MCF 10A (cell line): ENCODE data around the gene OR10D3. TPM values are rescaled to one million over a fixed set of nuclear protein-coding genes. Genes with fewer than 3 reads are reported as not detected.

Experiments used
- BruUV-seq: library from RNA; stranded (reverse); fragments of 400-500 nt; replicated peaks from 2 replicates; lab custom pipeline; 2021; lab: Mats Ljungman, UMichigan
- CTCF ChIA-PET: fragments of 300-600 bp; sonication (Branson Sonifier 250); formaldehyde crosslinking; extraction: SDS; loops from one replicate; lab custom pipeline; 2021; ENCODE audit warnings: antibody characterized with exemption, inconsistent platforms; lab: Yijun Ruan, JAX
- POLR2A ChIA-PET: fragments of 300-600, 350-650 bp; sonication (Branson Sonifier 250); formaldehyde crosslinking; extraction: SDS; loops from one replicate; lab custom pipeline; 2020; ENCODE audit warnings: antibody characterized with exemption, inconsistent platforms; lab: Yijun Ruan, JAX
- DNase-seq: peaks from one replicate; pipeline ENCODE4 v3.0.0-alpha.2; 2018; ENCODE audit not compliant: unreplicated experiment
- H3K27ac Mint-ChIP-seq: one replicate; pipeline ENCODE4 v1.8.0; 2022; ENCODE audit warnings: mild to moderate bottlenecking, low read depth, mixed read lengths; ENCODE audit not compliant: unreplicated experiment
- H3K27me3 Mint-ChIP-seq: one replicate; pipeline ENCODE4 v1.8.0; 2022; ENCODE audit warnings: mixed read lengths; ENCODE audit not compliant: insufficient read depth, unreplicated experiment
- H3K36me3 Mint-ChIP-seq: one replicate; pipeline ENCODE4 v1.8.0; 2022; ENCODE audit warnings: mild to moderate bottlenecking, moderate library complexity, mixed read lengths; ENCODE audit not compliant: insufficient read depth, unreplicated experiment
- H3K4me1 Mint-ChIP-seq: one replicate; pipeline ENCODE4 v1.8.0; 2022; ENCODE audit warnings: mixed read lengths; ENCODE audit not compliant: insufficient read depth, unreplicated experiment
- H3K4me3 Mint-ChIP-seq: one replicate; pipeline ENCODE4 v1.8.0; 2022; ENCODE audit warnings: mild to moderate bottlenecking, moderate library complexity, mixed read lengths; ENCODE audit not compliant: unreplicated experiment
- H3K9me3 Mint-ChIP-seq: one replicate; pipeline ENCODE4 v1.8.0; 2022; ENCODE audit warnings: mixed read lengths; ENCODE audit not compliant: unreplicated experiment
- intact Hi-C: fragments of 100-400 bp; cut with micrococcal nuclease; formaldehyde crosslinking; loops from 2 replicates; pipeline ENCODE4 v1.14.1; 2022
- total RNA-seq: library from RNA; stranded (reverse); gene quantifications from 2 replicates; pipeline ENCODE4 v1.2.3, GENCODE V29; 2022
- TF ChIP-seq, protein P1 (sequence below): fragments of 200-600 bp; IDR thresholded peaks from one replicate; pipeline ENCODE4 v1.8.0; 2022; ENCODE audit warnings: antibody characterized with exemption, mild to moderate bottlenecking; ENCODE audit not compliant: unreplicated experiment

The OR10D3 gene
- total RNA-seq, 1 experiment from 2014 or later: not detected

DNA sequence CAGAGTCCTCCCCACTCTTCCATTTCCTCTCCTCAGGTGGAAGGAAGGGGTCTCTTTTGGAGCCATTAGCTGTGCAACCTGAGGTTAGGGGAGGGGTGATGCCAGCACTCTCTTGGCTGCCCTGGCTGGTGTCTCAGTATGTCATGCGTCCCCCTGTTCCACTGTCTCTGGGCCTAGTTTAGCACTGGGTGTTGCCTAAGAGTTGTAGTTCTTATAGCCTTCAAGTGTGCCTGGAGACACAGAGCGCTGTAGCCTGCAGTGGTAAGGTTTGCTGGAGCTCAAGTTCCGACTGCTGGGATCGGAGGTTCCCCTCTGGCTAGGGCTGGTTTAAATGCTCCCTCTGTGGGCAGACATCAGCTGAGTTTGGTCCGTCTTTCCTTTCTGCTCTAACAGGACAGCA is 20.9 kb downstream of the OR10D3 start:
- no peak overlapping the region for H3K4me3 Mint-ChIP-seq
- intact Hi-C loops: no loop called here
- CTCF ChIA-PET: interaction anchor here (1.0 kb wide), 1 partner anchor 9 kb away, joined by 5 read pairs; no protein-coding TSS in a partner anchor
- no peak for DNase-seq
- BruUV-seq: no TSS peak
- no peaks in the 10 kb centered on the region for H3K36me3 Mint-ChIP-seq
- POLR2A ChIA-PET: no interaction called here
- peaks cover 16% of the 10 kb centered on the region for H3K27me3 Mint-ChIP-seq
- H3K4me1 Mint-ChIP-seq: no peaks in the 10 kb centered on the region
- H3K27ac Mint-ChIP-seq: no peak overlapping the region
- no peaks in the 10 kb centered on the region for H3K9me3 Mint-ChIP-seq
- TF ChIP-seq, protein P1, sequence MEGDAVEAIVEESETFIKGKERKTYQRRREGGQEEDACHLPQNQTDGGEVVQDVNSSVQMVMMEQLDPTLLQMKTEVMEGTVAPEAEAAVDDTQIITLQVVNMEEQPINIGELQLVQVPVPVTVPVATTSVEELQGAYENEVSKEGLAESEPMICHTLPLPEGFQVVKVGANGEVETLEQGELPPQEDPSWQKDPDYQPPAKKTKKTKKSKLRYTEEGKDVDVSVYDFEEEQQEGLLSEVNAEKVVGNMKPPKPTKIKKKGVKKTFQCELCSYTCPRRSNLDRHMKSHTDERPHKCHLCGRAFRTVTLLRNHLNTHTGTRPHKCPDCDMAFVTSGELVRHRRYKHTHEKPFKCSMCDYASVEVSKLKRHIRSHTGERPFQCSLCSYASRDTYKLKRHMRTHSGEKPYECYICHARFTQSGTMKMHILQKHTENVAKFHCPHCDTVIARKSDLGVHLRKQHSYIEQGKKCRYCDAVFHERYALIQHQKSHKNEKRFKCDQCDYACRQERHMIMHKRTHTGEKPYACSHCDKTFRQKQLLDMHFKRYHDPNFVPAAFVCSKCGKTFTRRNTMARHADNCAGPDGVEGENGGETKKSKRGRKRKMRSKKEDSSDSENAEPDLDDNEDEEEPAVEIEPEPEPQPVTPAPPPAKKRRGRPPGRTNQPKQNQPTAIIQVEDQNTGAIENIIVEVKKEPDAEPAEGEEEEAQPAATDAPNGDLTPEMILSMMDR: no peak

DNA sequence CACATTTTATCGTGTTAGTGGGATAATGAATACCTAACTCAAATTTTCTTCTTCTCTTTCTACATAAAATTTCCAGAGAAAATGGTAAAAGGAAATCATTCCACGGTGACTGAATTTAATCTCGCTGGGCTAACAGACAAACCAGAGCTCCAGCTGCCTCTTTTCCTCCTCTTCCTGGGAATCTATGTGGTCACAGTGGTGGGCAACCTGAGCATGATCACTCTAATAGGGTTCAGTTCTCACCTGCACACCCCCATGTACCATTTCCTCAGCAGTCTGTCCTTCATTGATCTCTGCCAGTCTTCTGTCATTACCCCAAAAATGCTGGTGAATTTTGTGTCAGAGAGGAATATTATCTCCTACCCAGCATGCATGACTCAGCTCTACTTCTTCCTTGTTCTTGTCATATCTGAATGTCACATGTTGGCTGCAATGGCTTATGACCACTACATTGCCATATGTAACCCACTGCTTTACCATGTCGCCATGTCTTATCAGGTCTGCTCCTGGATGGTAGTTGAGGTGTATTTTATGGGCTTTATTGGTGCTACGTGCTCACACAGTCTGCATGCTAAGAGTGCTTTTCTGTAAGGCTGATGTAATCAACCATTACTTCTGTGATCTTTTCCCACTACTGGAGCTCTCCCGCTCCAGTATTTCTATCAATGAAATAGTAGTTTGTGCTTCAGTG is 24.1 kb downstream of the OR10D3 start:
- Mint-ChIP-seq H3K4me1 (no peaks in the 10 kb centered on the region), H3K27ac (no peak overlapping the region), H3K27me3 (peaks cover 22% of the 10 kb centered on the region), H3K9me3 (no peaks in the 10 kb centered on the region), H3K36me3 (no peaks in the 10 kb centered on the region), H3K4me3 (no peak overlapping the region)
- CTCF ChIA-PET: interaction anchor here (0.6 to 1.3 kb wide), 3 partner anchors 13 to 653 kb away, joined by 3 to 4 read pairs (median 3); no protein-coding TSS in a partner anchor
- POLR2A ChIA-PET: no interaction called here
- no peak for DNase-seq
- TF ChIP-seq, protein P1: no peak
- BruUV-seq: no TSS peak
- intact Hi-C loops: no loop called here

DNA sequence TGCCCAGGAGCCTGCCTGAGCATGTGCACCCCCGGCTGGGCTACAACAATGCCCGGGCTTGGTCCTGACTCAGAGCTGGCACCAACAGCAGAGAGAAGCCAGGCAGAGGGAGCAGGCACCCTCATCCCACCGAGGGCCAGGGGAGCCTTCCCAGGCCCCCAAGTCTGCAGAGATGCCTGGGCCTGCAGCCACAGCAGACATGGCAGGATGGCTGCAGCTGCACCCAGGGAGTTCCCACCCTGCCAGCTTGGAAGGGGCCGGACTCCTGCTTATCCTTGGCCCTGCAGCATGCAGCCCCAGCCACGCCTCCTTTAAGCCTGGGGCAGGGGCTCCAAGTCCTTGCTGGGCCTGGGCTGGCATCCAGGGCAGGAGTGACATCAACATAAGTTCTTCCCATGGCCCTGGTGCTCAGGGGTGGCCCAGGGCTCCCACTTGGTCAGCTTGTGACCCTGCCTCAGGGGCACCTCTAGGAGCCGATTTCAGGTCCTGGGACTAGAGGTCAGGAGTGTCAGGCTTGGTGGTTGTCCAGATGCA is 26.7 kb downstream of the OR10D3 start:
- H3K27ac Mint-ChIP-seq: no peak overlapping the region
- H3K4me1 Mint-ChIP-seq: no peaks in the 10 kb centered on the region
- H3K36me3 Mint-ChIP-seq: no peaks in the 10 kb centered on the region
- BruUV-seq: no TSS peak
- ChIA-PET POLR2A (interaction anchor here (0.8 kb wide), 1 partner anchor 43 kb away, joined by 3 read pairs; no protein-coding TSS in a partner anchor), CTCF (interaction anchor here (0.6 kb wide), 1 partner anchor 141 kb away, joined by 3 read pairs; no protein-coding TSS in a partner anchor)
- H3K4me3 Mint-ChIP-seq: no peak overlapping the region
- H3K9me3 Mint-ChIP-seq: no peaks in the 10 kb centered on the region
- peaks cover 31% of the 10 kb centered on the region for H3K27me3 Mint-ChIP-seq
- TF ChIP-seq, protein P1: no peak
- DNase-seq: no peak
- intact Hi-C loops: no loop called here

DNA sequence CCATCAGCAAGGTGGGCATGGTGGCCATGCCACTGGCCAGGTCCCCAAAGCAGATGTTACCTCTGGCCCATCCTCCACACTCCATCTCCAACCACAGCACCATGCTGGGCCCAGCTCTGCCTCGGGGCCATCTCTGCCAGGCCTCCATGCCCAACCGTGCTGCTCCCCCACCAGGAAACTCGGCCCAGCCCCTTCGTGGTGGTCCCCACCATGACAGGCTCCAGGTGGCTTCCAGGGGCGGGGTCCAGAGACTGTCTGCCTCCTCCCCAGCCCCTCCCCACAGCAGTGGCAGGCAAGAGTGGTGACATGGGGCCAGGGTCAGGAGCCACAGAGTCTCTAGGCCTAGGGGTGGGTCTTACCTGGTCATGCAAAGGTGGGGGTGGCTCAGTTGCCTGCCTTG is 27.3 kb downstream of the OR10D3 start:
- no TSS peak for BruUV-seq
- TF ChIP-seq, protein P1: no peak
- no peak overlapping the region for H3K27ac Mint-ChIP-seq

More for the DNA sequence above, 27.3 kb downstream of the OR10D3 start:
- H3K4me3 Mint-ChIP-seq: no peak overlapping the region
- peaks cover 36% of the 10 kb centered on the region for H3K27me3 Mint-ChIP-seq
- POLR2A ChIA-PET: no interaction called here
- intact Hi-C loops: no loop called here
- no peaks in the 10 kb centered on the region for H3K36me3 Mint-ChIP-seq
- DNase-seq: no peak
- no peaks in the 10 kb centered on the region for H3K4me1 Mint-ChIP-seq
- CTCF ChIA-PET: no interaction called here
- H3K9me3 Mint-ChIP-seq: no peaks in the 10 kb centered on the region
